BJ (cell line): ENCODE data around the gene AOPEP. TPM values are rescaled to one million over a fixed set of nuclear protein-coding genes. Genes with fewer than 3 reads are reported as not detected.
A peak's percentile ranks its signal among the peaks of the same experiment; 100 is the strongest.

Source experiments
- CTCF ChIA-PET: fragments of 350-600 bp; formaldehyde crosslinking; extraction: SDS; loops from one replicate; lab custom pipeline; 2021; ENCODE audit warnings: antibody characterized with exemption, inconsistent platforms; lab: Yijun Ruan, JAX
- POLR2A ChIA-PET: fragments of 300-600 bp; sonication (Branson Sonifier 250); formaldehyde crosslinking; extraction: SDS; loops from one replicate; lab custom pipeline; 2021; ENCODE audit warnings: antibody characterized with exemption; lab: Charles Lee
- DNase-seq: peaks from one replicate; pipeline ENCODE4 v3.0.0-alpha.2; 2011; ENCODE audit warnings: low read depth
- H3K27me3 ChIP-seq: 2 replicates; pipeline ENCODE4 v1.6.0; 2011; ENCODE audit warnings: low read length; ENCODE audit not compliant: control insufficient read depth, insufficient read depth
- H3K36me3 ChIP-seq: 2 replicates; pipeline ENCODE4 v1.5.1; 2011; ENCODE audit warnings: low read length; ENCODE audit not compliant: control insufficient read depth, insufficient read depth
- H3K4me3 ChIP-seq: 2 replicates; pipeline ENCODE4 v1.5.1; 2011; ENCODE audit warnings: low read depth, mild to moderate bottlenecking, control low read depth, low read length
- CTCF ChIP-seq: IDR thresholded peaks from 2 replicates; pipeline ENCODE4 v1.5.1; 2011; ENCODE audit warnings: low read depth, mild to moderate bottlenecking, control low read depth, inconsistent platforms, low read length, moderate library complexity; ENCODE audit not compliant: insufficient read depth
- polyA plus RNA-seq: library from polyadenylated mRNA; depleted of rRNA; stranded (reverse); fragments of >200 nt; gene quantifications from 2 replicates; pipeline ENCODE4 v1.2.3, GENCODE V29; 2011

The AOPEP gene
- polyA plus RNA-seq, 1 experiment, result 52.1 TPM

- peak; percentile 96 for DNase-seq
- Histone ChIP-seq H3K4me3 (no peak overlapping the region), H3K36me3 (0 out of 2 replicates have a peak, but pooled peaks cover 2% of the 10 kb centered on the region), H3K27me3 (no peaks in the 10 kb centered on the region)
- TF ChIP-seq CTCF, result no peak
- CTCF ChIA-PET, result interaction anchor here (0.6 to 1.9 kb wide), 3 partner anchors 10 to 66 kb away, joined by 3 to 5 read pairs (median 3); no protein-coding TSS in a partner anchor
- POLR2A ChIA-PET, result interaction anchor here (0.7 kb wide), 1 partner anchor 65 kb away, joined by 5 read pairs; no protein-coding TSS in a partner anchor
Measured at GRCh38 chr9:94805585-94805984, 79.1 kb downstream of the AOPEP start.

GRCh38 chr9:94806307-94806893 is 79.9 kb downstream of the AOPEP start:
- POLR2A ChIA-PET, result no interaction called here
- H3K4me3 ChIP-seq, result no peak overlapping the region
- CTCF ChIA-PET, result no interaction called here
- DNase-seq, result no peak
- no peaks in the 10 kb centered on the region for H3K36me3 ChIP-seq
- no peak for TF ChIP-seq CTCF
- no peaks in the 10 kb centered on the region for H3K27me3 ChIP-seq

- Histone ChIP-seq H3K36me3 (no peaks in the 10 kb centered on the region), H3K27me3 (no peaks in the 10 kb centered on the region), H3K4me3 (no peak overlapping the region)
- ChIA-PET POLR2A (no interaction called here), CTCF (interaction anchor here (0.6 to 1.3 kb wide), 2 partner anchors 10 to 48 kb away, joined by 3 to 5 read pairs; no protein-coding TSS in a partner anchor)
- no peak for TF ChIP-seq CTCF
- no peak for DNase-seq
Measured at GRCh38 chr9:94807556-94807955, 81.1 kb downstream of the AOPEP start.

- POLR2A ChIA-PET, result no interaction called here
- no peak for TF ChIP-seq CTCF
- no peak for DNase-seq
- Histone ChIP-seq H3K36me3 (no peaks in the 10 kb centered on the region; the same call in 1 of the 2 replicates), H3K4me3 (no peak overlapping the region), H3K27me3 (no peaks in the 10 kb centered on the region)
- CTCF ChIA-PET, result interaction anchor here (1.0 to 1.3 kb wide), 2 partner anchors 9 to 59 kb away, joined by 3 to 5 read pairs; no protein-coding TSS in a partner anchor
Measured at GRCh38 chr9:94808926-94809700, 82.6 kb downstream of the AOPEP start.

- Histone ChIP-seq H3K4me3 (no peak overlapping the region), H3K27me3 (no peaks in the 10 kb centered on the region), H3K36me3 (no peaks in the 10 kb centered on the region; the same call in 1 of the 2 replicates)
- no peak for TF ChIP-seq CTCF
- DNase-seq, result no peak
- ChIA-PET POLR2A (no interaction called here), CTCF (interaction anchor here (1.0 kb wide), 1 partner anchor 59 kb away, joined by 3 read pairs; no protein-coding TSS in a partner anchor)
Measured at GRCh38 chr9:94809778-94810177, 83.3 kb downstream of the AOPEP start.
